ENCODE data around the gene MDM1.

- TF ChIP-seq CTCF (IDR thresholded peaks at IDR 0.05) (no peak), POLR2A (IDR thresholded peaks at IDR 0.05) (no peak)
Measured at GRCh38 chr12:68297929-68298328, 34.2 kb downstream of the MDM1 start.
